Prostate gland (tissue), 2 donors: ENCODE data around the gene PLEKHA7. TPM values are rescaled to one million over a fixed set of nuclear protein-coding genes. Genes with fewer than 3 reads are reported as not detected.

Experiments
- DNase-seq: peaks from one replicate; pipeline ENCODE4 v3.0.0-alpha.2; 2019; ENCODE audit warnings: low spot score
- H3K27ac ChIP-seq, 2 donors: fragments of 200-600 bp; sonication (generic); 2 replicates each; pipeline ENCODE4 v1.5.1; 2017 to 2019
- H3K27me3 ChIP-seq: fragments of 200-600 bp; sonication (generic); replicated peaks from 2 replicates; pipeline ENCODE4 v1.5.1; 2019; ENCODE audit not compliant: insufficient read depth
- H3K36me3 ChIP-seq, 2 donors: fragments of 200-600 bp; sonication (generic); 1 replicate in 1 of 2; 2 replicates in 1 of 2; pipeline versions ENCODE4 v1.5.1 to v1.8.1; 2017 to 2019
- H3K4me1 ChIP-seq: fragments of 200-600 bp; sonication (generic); replicated peaks from 2 replicates; pipeline ENCODE4 v1.5.1; 2019
- H3K4me3 ChIP-seq, 2 donors: fragments of 200-600 bp; sonication (generic); 2 replicates each; pipeline ENCODE4 v1.5.1; 2017 to 2019
- H3K9me3 ChIP-seq: fragments of 200-600 bp; sonication (generic); 2 replicates; pipeline ENCODE4 v1.5.1; 2017
- POLR2A ChIP-seq: fragments of 450-650 bp; IDR thresholded peaks from one replicate; pipeline ENCODE4 v1.6.1; 2016; ENCODE audit warnings: antibody characterized with exemption, mild to moderate bottlenecking
- POLR2AphosphoS5 ChIP-seq: sonication (generic); formaldehyde crosslinking; IDR thresholded peaks from one replicate; pipeline ENCODE4 v1.6.1; 2017; ENCODE audit warnings: antibody characterized with exemption
- WGBS: methylation state at CpG from one replicate; pipeline ENCODE4 v1.1.5; 2018; 5-methylcytosine and 5-hydroxymethylcytosine counted together
- intact Hi-C: fragments of 100-400 bp; cut with DNase I; formaldehyde crosslinking; loops from one replicate; pipeline ENCODE4 v1.14.2; 2022
- total RNA-seq, 2 donors: library from RNA; depleted of rRNA; stranded (reverse); fragments of >200 nt; gene quantifications; one replicate each; pipeline ENCODE4 v1.1.0, GENCODE V29; 2016
- TF ChIP-seq, protein P1 (sequence below), 4 experiments: fragments of 200-600 bp in 2 of 4; fragments of 450-650 bp in 2 of 4; sonication (generic) in 2 of 4; IDR thresholded peaks; 1 replicate in 3 of 4; 2 replicates in 1 of 4; pipeline ENCODE4 v1.5.1; 2016 to 2019; ENCODE audit warnings: antibody characterized with exemption in 4 of 4, mild to moderate bottlenecking in 2 of 4, moderate library complexity in 2 of 4

Gene PLEKHA7
- total RNA-seq, 2 donors from 2014 or later = 14.6 to 38.3 TPM

- Histone ChIP-seq H3K27me3 (no peaks in the 10 kb centered on the region), H3K4me3 (no peak overlapping the region), H3K9me3 (no peaks in the 10 kb centered on the region), H3K36me3 (no peaks in the 10 kb centered on the region), H3K27ac (no peak overlapping the region), H3K4me1 (no peaks in the 10 kb centered on the region)
- intact Hi-C loops = no loop called here
- TF ChIP-seq, protein P1, sequence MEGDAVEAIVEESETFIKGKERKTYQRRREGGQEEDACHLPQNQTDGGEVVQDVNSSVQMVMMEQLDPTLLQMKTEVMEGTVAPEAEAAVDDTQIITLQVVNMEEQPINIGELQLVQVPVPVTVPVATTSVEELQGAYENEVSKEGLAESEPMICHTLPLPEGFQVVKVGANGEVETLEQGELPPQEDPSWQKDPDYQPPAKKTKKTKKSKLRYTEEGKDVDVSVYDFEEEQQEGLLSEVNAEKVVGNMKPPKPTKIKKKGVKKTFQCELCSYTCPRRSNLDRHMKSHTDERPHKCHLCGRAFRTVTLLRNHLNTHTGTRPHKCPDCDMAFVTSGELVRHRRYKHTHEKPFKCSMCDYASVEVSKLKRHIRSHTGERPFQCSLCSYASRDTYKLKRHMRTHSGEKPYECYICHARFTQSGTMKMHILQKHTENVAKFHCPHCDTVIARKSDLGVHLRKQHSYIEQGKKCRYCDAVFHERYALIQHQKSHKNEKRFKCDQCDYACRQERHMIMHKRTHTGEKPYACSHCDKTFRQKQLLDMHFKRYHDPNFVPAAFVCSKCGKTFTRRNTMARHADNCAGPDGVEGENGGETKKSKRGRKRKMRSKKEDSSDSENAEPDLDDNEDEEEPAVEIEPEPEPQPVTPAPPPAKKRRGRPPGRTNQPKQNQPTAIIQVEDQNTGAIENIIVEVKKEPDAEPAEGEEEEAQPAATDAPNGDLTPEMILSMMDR (IDR thresholded peaks at IDR 0.05) = no peak
- TF ChIP-seq POLR2A (no peak), POLR2AphosphoS5 (no peak)
- DNase-seq = no peak
- WGBS = 85% methylated on average over 5 of the region's 5 CpGs
Observed at GRCh38 chr11:16825101-16825500, 189.1 kb downstream of the PLEKHA7 start.

DNA sequence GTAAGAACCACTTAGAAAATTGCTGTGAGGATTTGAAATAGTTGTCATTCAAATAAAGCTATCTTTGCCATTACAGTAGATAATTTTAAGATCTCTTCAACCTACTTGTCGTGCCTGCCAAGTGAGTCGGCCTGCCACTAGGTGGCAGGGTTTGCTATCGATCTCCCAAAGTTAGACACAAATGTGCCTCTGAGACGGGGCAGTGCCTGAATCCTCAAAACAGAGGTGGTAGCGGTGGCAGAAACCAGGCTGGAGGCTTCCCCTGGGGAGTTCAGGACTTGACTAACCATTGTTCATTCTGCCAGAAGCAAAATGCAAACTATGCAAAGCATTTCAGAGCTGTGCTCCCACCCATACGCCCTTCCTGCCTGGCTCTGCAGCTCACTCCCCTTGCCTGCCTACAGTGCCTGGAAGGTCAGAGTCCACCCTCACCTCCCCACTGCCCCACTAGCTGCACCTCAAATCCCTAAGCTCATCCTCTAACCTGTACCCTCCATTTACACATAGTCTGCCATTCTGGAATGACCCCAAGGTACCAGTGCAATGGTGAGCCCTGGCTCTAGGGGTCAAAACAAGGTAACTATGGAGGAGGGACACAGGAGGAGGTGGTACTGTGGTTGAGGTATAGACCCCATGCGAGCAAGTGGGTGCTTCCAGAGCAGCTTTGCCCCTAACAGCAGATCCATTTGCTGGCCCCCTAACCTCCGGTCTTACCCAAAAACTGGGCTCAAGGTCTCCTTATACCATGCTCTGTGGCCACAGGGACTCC, 193.7 kb downstream of the PLEKHA7 start:
- Histone ChIP-seq H3K27ac (no peak overlapping the region), H3K4me3 (no peak overlapping the region), H3K27me3 (no peaks in the 10 kb centered on the region), H3K4me1 (no peaks in the 10 kb centered on the region), H3K36me3 (no peaks in the 10 kb centered on the region), H3K9me3 (no peaks in the 10 kb centered on the region)
- 35% methylated on average over 8 of the region's 8 CpGs for WGBS
- intact Hi-C loops = no loop called here
- TF ChIP-seq POLR2AphosphoS5 = no peak
- no peak for TF ChIP-seq POLR2A
- TF ChIP-seq, protein P1 (IDR thresholded peaks at IDR 0.05) = peak; percentile 65 to 86 (median 79)
- peak; percentile 85 for DNase-seq

DNA sequence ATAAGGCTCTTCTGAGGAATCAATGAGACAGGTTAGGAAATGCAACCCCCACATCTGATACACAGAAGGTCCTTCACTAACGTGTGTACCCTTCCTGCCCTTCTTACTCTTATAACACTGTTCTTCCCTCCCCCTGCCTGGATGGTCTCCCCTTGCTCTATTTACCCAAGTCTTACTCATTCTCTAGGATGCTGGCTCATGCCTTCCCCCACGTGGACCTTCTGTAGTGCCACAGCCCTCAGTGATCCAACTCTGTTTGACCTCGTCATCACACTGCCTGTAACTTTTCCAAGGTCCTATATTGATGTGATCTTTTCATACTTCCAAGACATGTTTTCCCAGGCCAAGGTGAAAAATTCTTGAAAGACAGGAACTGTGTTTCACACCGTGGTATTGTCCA, 195.9 kb downstream of the PLEKHA7 start:
- Histone ChIP-seq H3K27ac (no peak overlapping the region), H3K4me1 (no peaks in the 10 kb centered on the region), H3K36me3 (no peaks in the 10 kb centered on the region), H3K27me3 (no peaks in the 10 kb centered on the region), H3K9me3 (no peaks in the 10 kb centered on the region), H3K4me3 (no peak overlapping the region)
- intact Hi-C loops = loop anchor here (10.0 kb wide), 1 partner anchor 247 kb away; no protein-coding TSS in a partner anchor
- TF ChIP-seq POLR2AphosphoS5 (no peak), POLR2A (no peak)
- TF ChIP-seq, protein P1 (IDR thresholded peaks at IDR 0.05) = no peak
- no peak for DNase-seq
- 61% methylated on average over 4 of the region's 4 CpGs for WGBS

DNA sequence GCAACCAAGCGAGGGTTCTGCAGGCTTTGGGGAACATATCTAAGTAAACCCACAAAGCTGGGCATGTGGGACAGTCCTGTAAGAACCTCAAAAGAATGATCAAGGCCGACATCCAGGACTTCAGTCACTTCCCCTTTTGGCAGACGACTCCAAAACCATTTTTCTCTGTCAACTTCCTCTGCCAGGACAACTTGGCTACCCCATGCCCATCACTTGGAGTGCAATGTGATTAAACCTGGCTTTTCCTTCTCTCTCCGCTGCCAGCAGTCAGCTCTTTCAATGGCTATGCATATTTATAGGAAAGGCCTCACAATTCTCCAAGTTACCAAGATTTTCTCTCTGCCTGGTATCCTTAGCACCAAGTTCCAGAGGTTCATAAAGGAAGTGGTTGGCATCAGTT, 196.9 kb downstream of the PLEKHA7 start:
- no peak for DNase-seq
- 40% methylated on average over 4 of the region's 4 CpGs for WGBS
- intact Hi-C loops = loop anchor here (10.0 kb wide), 1 partner anchor 247 kb away; no protein-coding TSS in a partner anchor
- Histone ChIP-seq H3K27ac (no peak overlapping the region), H3K4me3 (no peak overlapping the region), H3K9me3 (no peaks in the 10 kb centered on the region), H3K36me3 (no peaks in the 10 kb centered on the region), H3K27me3 (no peaks in the 10 kb centered on the region), H3K4me1 (no peaks in the 10 kb centered on the region)
- TF ChIP-seq, protein P1 (IDR thresholded peaks at IDR 0.05) = no peak
- TF ChIP-seq POLR2A = no peak
